K562 (cell line): Measurements from ENCODE around the gene MAP3K7. TPM values are rescaled to one million over a fixed set of nuclear protein-coding genes. Genes with fewer than 3 reads are reported as not detected.

ENCODE experiments used
- ESRRA ChIP-seq: fragments of 450-650 bp; IDR thresholded peaks from 2 replicates; pipeline ENCODE4 v1.6.1; 2014; ENCODE audit warnings: low read depth, mild to moderate bottlenecking, moderate library complexity, borderline replicate concordance
- ETV6 ChIP-seq, 3 experiments: fragments of 150-350 bp in 1 of 3; sonication (generic) in 1 of 3; formaldehyde crosslinking in 1 of 3; IDR thresholded peaks; 2 replicates each; pipeline versions ENCODE4 v1.6.1 to v1.8.0; 2014 to 2022; ENCODE audit warnings: borderline replicate concordance in 2 of 3, low read depth in 2 of 3, antibody characterized with exemption in 1 of 3, low read length in 1 of 3, mild to moderate bottlenecking in 1 of 3, missing genetic modification reagents in 1 of 3
- JUND ChIP-seq, 2 experiments: IDR thresholded peaks; 2 replicates in 1 of 2; 3 replicates in 1 of 2; pipeline ENCODE4 v1.6.1; 2011; ENCODE audit warnings: borderline replicate concordance in 2 of 2, low read depth in 2 of 2, low read length in 2 of 2, improper control_type of control experiment in 1 of 2, missing biosample characterization in 1 of 2, missing genetic modification characterization in 1 of 2, missing genetic modification reagents in 1 of 2
- KAT7 ChIP-seq: sonication (generic); formaldehyde crosslinking; IDR thresholded peaks from 2 replicates; pipeline ENCODE4 v1.8.0; 2022; ENCODE audit warnings: missing genetic modification reagents, mild to moderate bottlenecking, borderline replicate concordance
- LEF1 ChIP-seq: fragments of 450-650 bp; IDR thresholded peaks from 2 replicates; pipeline ENCODE4 v1.6.1; 2016; ENCODE audit warnings: mild to moderate bottlenecking
- MTA3 ChIP-seq: fragments of 450-650 bp; formaldehyde crosslinking; IDR thresholded peaks from 2 replicates; pipeline ENCODE4 v1.6.1; 2017; ENCODE audit warnings: mild to moderate bottlenecking, borderline replicate concordance
- NEUROD1 ChIP-seq: fragments of 150-350 bp; IDR thresholded peaks from 2 replicates; pipeline ENCODE4 v1.6.1; 2014; ENCODE audit warnings: borderline replicate concordance, low read length, low read depth; ENCODE audit not compliant: partially characterized antibody
- PHB2 ChIP-seq: fragments of 450-650 bp; IDR thresholded peaks from 2 replicates; pipeline ENCODE4 v1.6.1; 2017; ENCODE audit warnings: low read depth
- POLR2A ChIP-seq: fragments of 450-650 bp; conservative IDR thresholded peaks from 2 replicates; pipeline ENCODE4 v1.6.1; 2016
- RBBP5 ChIP-seq: fragments of 200-600 bp; sonication (generic); IDR thresholded peaks from 2 replicates; pipeline ENCODE4 v1.6.1; 2012; ENCODE audit warnings: borderline replicate concordance, mild to moderate bottlenecking, low read length, control low read depth, inconsistent platforms; ENCODE audit not compliant: insufficient read depth, poor library complexity, severe bottlenecking
- RBM15 ChIP-seq: fragments of 200-400 bp; formaldehyde crosslinking; IDR thresholded peaks from 2 replicates; pipeline ENCODE4 v1.6.1; 2018; ENCODE audit warnings: mild to moderate bottlenecking, low read length, moderate library complexity; ENCODE audit not compliant: insufficient read depth
- RFX7 ChIP-seq: fragments of 250-450 bp; sonication (Bioruptor Pico); IDR thresholded peaks from 2 replicates; pipeline ENCODE4 v1.5.1; 2021; ENCODE audit warnings: mild to moderate bottlenecking
- SAFB ChIP-seq: fragments of 200-400 bp; formaldehyde crosslinking; IDR thresholded peaks from 2 replicates; pipeline ENCODE4 v1.6.1; 2017; ENCODE audit warnings: low read depth, low read length, borderline replicate concordance
- SREBF2 ChIP-seq: sonication (generic); formaldehyde crosslinking; IDR thresholded peaks from 2 replicates; pipeline ENCODE4 v1.4.0; 2020; ENCODE audit warnings: mild to moderate bottlenecking, missing genetic modification reagents
- TRIM28 ChIP-seq: fragments of 450-650 bp; IDR thresholded peaks from 2 replicates; pipeline ENCODE4 v1.6.1; 2017
- ZFP30 ChIP-seq: fragments of 250-450 bp; sonication (Bioruptor Pico); IDR thresholded peaks from 2 replicates; pipeline ENCODE4 v1.8.0; 2022; ENCODE audit warnings: moderate library complexity, mild to moderate bottlenecking, inconsistent platforms, borderline replicate concordance
- ZNF232 ChIP-seq: sonication (generic); formaldehyde crosslinking; IDR thresholded peaks from 2 replicates; pipeline ENCODE4 v1.8.0; 2022; ENCODE audit warnings: mild to moderate bottlenecking, missing genetic modification reagents
- ZNF282 ChIP-seq: sonication (generic); formaldehyde crosslinking; IDR thresholded peaks from 2 replicates; pipeline ENCODE4 v1.8.1; 2023; ENCODE audit warnings: missing genetic modification reagents
- ZNF699 ChIP-seq: fragments of 250-450 bp; sonication (Bioruptor Pico); IDR thresholded peaks from 2 replicates; pipeline ENCODE4 v1.8.0; 2021; ENCODE audit warnings: mild to moderate bottlenecking, moderate library complexity; ENCODE audit not compliant: insufficient replicate concordance
- ZNF717 ChIP-seq: fragments of 250-450 bp; sonication (Bioruptor Pico); IDR thresholded peaks from 2 replicates; pipeline ENCODE4 v1.5.0; 2021
- ZNF77 ChIP-seq: fragments of 250-450 bp; sonication (Bioruptor Pico); IDR thresholded peaks from 2 replicates; pipeline ENCODE4 v1.5.0; 2020
- polyA plus RNA-seq, 8 experiments: library from polyadenylated mRNA; depleted of rRNA in 4 of 8; stranded (reverse) in 5 of 8; unstranded in 3 of 8; fragments of >200 nt; fragmentation: Nextera tagmentation in 2 of 8; fragmentation: Illumina TruSeq in 1 of 8; extraction: Ambion mirVana in 2 of 8; extraction: Trizol in 1 of 8; gene quantifications; 2 replicates each; pipeline versions ENCODE4 v1.2.1 to v1.2.3, GENCODE V29; 2011 to 2014; ENCODE audit warnings: inconsistent platforms in 1 of 8, missing spikeins in 1 of 8
- total RNA-seq, 7 experiments: library from RNA; depleted of rRNA in 6 of 7; stranded (reverse); fragments of >200 nt in 6 of 7; fragmentation: Illumina TruSeq in 2 of 7; extraction: Trizol in 2 of 7; gene quantifications; 2 replicates each; pipeline versions ENCODE4 v1.2.1 to v1.2.3, GENCODE V29; 2011 to 2021; ENCODE audit warnings: low replicate concordance in 1 of 7
- TF ChIP-seq, protein P1 (sequence below): fragments of 450-650 bp; conservative IDR thresholded peaks from 2 replicates; pipeline ENCODE4 v1.6.1; 2016; ENCODE audit warnings: missing genetic modification characterization, low read depth, mild to moderate bottlenecking, control low read depth, missing compliant biosample characterization
- TF ChIP-seq, protein P2 (sequence below): fragments of 250-450 bp; sonication (Bioruptor Pico); IDR thresholded peaks from 2 replicates; pipeline ENCODE4 v1.8.0; 2022; ENCODE audit warnings: inconsistent platforms, mild to moderate bottlenecking, moderate library complexity, borderline replicate concordance
- TF ChIP-seq, protein P3 (sequence below): fragments of 250-450 bp; sonication (Bioruptor Pico); IDR thresholded peaks from 2 replicates; pipeline ENCODE4 v1.5.1; 2021; ENCODE audit warnings: mild to moderate bottlenecking
- TF ChIP-seq, protein P4 (sequence below): fragments of 250-450 bp; sonication (Bioruptor Pico); IDR thresholded peaks from 2 replicates; pipeline ENCODE4 v1.5.0; 2021

Gene MAP3K7
- total and polyA plus RNA-seq, 9 of the 15 experiments (the other 6 are each of a cell fraction or from before 2014, with no cell fraction given) = 13.4 to 60.9 (median 34.8) TPM

DNA sequence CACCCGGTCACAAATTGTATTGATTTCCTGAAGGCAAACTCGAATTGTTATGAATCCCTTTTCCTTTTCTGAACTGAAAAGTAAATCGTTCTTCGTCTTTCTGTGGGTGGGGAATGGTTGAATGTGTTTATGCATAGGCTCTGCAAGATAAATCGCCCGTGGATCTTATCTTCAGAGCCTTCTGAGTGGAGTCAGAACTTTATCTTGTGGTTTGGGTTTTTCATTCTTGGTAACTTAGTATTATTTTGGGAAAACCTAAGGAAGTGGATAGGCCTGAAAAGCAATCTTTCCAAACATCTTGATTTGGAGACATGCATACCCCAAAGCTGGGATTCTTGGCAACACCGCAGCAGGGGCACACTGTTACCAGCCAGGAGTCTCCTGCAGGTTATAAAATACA, 122.4 kb downstream of the MAP3K7 start (continued):
- peak; percentile 57; the same call in 1 of the 2 replicates for TF ChIP-seq JUND (IDR thresholded peaks at IDR 0.05; ENCODE audit: borderline replicate concordance, low read depth, low read length)
- TF ChIP-seq JUND (tag; IDR thresholded peaks at IDR 0.05; ENCODE audit: borderline replicate concordance, low read depth, low read length) = peak; percentile 51; the same call in 1 of the 3 replicates
- no peak for TF ChIP-seq KAT7 (CRISPR knock-in tag)
- TF ChIP-seq RBM15 = no peak
- no peak for TF ChIP-seq ZNF699 (CRISPR knock-in tag)
- no peak for TF ChIP-seq NEUROD1
- TF ChIP-seq PHB2 = no peak
- TF ChIP-seq ETV6 (IDR thresholded peaks at IDR 0.05; ENCODE audit: borderline replicate concordance in 1 of 2, low read depth in 2 of 2, low read length in 1 of 2) = no peak
- TF ChIP-seq ETV6 (CRISPR knock-in tag; IDR thresholded peaks at IDR 0.05; ENCODE audit: borderline replicate concordance) = no peak
- no peak for TF ChIP-seq ZNF282 (CRISPR knock-in tag)
- TF ChIP-seq POLR2A = no peak
- TF ChIP-seq ZNF232 (CRISPR knock-in tag) = no peak
- TF ChIP-seq ZNF717 (CRISPR knock-in tag) = no peak
- no peak for TF ChIP-seq RFX7 (CRISPR knock-in tag)
- TF ChIP-seq, protein P1, sequence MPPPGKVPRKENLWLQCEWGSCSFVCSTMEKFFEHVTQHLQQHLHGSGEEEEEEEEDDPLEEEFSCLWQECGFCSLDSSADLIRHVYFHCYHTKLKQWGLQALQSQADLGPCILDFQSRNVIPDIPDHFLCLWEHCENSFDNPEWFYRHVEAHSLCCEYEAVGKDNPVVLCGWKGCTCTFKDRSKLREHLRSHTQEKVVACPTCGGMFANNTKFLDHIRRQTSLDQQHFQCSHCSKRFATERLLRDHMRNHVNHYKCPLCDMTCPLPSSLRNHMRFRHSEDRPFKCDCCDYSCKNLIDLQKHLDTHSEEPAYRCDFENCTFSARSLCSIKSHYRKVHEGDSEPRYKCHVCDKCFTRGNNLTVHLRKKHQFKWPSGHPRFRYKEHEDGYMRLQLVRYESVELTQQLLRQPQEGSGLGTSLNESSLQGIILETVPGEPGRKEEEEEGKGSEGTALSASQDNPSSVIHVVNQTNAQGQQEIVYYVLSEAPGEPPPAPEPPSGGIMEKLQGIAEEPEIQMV (tag) = no peak
- TF ChIP-seq SAFB = no peak
- TF ChIP-seq RBBP5 = no peak
- no peak for TF ChIP-seq TRIM28
- TF ChIP-seq, protein P2, sequence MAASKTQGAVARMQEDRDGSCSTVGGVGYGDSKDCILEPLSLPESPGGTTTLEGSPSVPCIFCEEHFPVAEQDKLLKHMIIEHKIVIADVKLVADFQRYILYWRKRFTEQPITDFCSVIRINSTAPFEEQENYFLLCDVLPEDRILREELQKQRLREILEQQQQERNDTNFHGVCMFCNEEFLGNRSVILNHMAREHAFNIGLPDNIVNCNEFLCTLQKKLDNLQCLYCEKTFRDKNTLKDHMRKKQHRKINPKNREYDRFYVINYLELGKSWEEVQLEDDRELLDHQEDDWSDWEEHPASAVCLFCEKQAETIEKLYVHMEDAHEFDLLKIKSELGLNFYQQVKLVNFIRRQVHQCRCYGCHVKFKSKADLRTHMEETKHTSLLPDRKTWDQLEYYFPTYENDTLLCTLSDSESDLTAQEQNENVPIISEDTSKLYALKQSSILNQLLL (CRISPR knock-in tag) = no peak
- no peak for TF ChIP-seq ZNF77
- TF ChIP-seq SREBF2 = no peak
- no peak for TF ChIP-seq ZFP30 (CRISPR knock-in tag)
- 0 out of 2 replicates have a peak, but pooled peaks have one; percentile 35 for TF ChIP-seq MTA3
- peak; percentile 77; the same call in 1 of the 2 replicates for TF ChIP-seq ESRRA
- TF ChIP-seq, protein P3, sequence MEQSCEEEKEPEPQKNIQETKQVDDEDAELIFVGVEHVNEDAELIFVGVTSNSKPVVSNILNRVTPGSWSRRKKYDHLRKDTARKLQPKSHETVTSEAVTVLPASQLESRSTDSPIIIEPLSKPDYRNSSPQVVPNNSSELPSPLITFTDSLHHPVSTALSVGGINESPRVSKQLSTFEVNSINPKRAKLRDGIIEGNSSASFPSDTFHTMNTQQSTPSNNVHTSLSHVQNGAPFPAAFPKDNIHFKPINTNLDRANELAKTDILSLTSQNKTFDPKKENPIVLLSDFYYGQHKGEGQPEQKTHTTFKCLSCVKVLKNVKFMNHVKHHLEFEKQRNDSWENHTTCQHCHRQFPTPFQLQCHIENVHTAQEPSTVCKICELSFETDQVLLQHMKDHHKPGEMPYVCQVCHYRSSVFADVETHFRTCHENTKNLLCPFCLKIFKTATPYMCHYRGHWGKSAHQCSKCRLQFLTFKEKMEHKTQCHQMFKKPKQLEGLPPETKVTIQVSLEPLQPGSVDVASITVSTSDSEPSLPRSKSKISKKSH (CRISPR knock-in tag) = no peak
- TF ChIP-seq, protein P4, sequence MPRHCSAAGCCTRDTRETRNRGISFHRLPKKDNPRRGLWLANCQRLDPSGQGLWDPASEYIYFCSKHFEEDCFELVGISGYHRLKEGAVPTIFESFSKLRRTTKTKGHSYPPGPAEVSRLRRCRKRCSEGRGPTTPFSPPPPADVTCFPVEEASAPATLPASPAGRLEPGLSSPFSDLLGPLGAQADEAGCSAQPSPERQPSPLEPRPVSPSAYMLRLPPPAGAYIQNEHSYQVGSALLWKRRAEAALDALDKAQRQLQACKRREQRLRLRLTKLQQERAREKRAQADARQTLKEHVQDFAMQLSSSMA (CRISPR knock-in tag) = no peak
- TF ChIP-seq LEF1 = no peak
